ENCODE measurements around the gene DAGLB. TPM values are rescaled to one million over a fixed set of nuclear protein-coding genes. Genes with fewer than 3 reads are reported as not detected.
"Not testable (repeated sequence)": the region's sequence is repeated elsewhere in the genome, so short reads cannot be mapped to it uniquely, and the experiment has no call there.

DAGLB gene
- total RNA-seq, 2 experiments from 2014 or later: 21.6 to 22.2 TPM

DNA sequence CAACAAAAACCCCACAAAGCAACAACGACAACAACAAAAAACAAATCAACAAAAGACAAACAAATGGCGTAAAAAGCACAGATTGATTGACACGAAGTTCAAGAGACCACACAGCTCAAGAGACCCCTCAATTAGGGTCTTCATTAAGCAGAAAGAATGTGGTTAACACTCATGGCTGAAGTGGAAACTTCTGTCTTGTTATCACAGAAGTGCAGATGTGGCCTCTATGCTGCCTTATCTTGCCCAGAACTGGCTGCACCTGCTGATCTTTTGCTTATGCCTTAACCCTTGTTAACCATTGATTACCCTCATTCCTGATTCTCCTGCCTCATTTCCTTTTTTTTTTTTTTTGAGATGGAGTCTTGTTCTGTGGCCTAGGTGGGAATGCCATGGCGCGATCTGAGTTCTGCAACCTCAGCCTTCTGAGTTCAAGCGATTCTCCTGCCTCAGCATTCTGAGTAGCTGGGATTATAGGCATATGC, 3.5 kb upstream of the DAGLB start:
- CTCF ChIA-PET: interaction anchor here (0.6 kb wide), 1 partner anchor 8 kb away, joined by 5 read pairs; no protein-coding TSS in a partner anchor
- ATAC-seq (no peak), DNase-seq (no peak)
- Mint-ChIP-seq H3K4me3 (no peak overlapping the region), H3K27ac (no peak overlapping the region), H3K36me3 (no peaks in the 10 kb centered on the region), H3K27me3 (no peaks in the 10 kb centered on the region), H3K9me3 (ENCODE audit: low read depth) (no peaks in the 10 kb centered on the region), H3K4me1 (peaks cover 16% of the 10 kb centered on the region)

DNA sequence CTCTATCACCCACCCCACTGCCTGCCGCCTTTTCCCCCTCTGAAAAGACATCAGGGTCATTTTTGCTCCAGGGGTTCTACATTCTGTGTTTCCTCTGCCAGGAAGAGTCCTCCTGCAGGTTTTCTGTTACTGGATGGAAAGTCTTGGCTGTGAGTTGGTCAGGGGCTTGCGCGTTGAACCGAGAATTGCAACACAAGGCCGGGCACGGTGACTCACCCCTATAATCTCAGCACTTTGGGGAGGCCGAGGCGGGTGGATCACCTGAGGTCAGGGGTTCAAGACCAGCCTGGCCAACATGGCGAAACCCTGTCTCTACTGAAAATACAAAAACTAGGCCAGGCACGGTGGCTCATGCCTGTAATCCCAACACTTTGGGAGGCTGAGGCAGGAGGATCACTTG, 2.8 kb upstream of the DAGLB start:
- peaks cover 19% of the 10 kb centered on the region for H3K4me1 Mint-ChIP-seq
- H3K36me3 Mint-ChIP-seq; ATAC-seq; H3K27ac Mint-ChIP-seq; CTCF ChIA-PET; H3K27me3 Mint-ChIP-seq; H3K9me3 Mint-ChIP-seq (ENCODE audit: low read depth); DNase-seq; H3K4me3 Mint-ChIP-seq: not testable (repeated sequence)

DNA sequence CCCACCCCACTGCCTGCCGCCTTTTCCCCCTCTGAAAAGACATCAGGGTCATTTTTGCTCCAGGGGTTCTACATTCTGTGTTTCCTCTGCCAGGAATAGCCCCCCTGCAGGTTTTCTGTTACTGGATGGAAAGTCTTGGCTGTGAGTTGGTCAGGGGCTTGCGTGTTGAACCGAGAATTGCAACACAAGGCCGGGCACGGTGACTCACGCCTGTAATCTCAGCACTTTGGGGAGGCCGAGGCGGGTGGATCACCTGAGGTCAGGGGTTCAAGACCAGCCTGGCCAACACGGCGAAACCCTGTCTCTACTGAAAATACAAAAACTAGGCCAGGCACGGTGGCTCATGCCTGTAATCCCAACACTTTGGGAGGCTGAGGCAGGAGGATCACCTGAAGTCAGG, 2.1 kb upstream of the DAGLB start:
- H3K36me3 Mint-ChIP-seq: peaks cover 11% of the 10 kb centered on the region
- ATAC-seq; H3K4me3 Mint-ChIP-seq; DNase-seq; H3K9me3 Mint-ChIP-seq (ENCODE audit: low read depth); H3K27me3 Mint-ChIP-seq; H3K27ac Mint-ChIP-seq; CTCF ChIA-PET: not testable (repeated sequence)
- peaks cover 23% of the 10 kb centered on the region for H3K4me1 Mint-ChIP-seq

DNA sequence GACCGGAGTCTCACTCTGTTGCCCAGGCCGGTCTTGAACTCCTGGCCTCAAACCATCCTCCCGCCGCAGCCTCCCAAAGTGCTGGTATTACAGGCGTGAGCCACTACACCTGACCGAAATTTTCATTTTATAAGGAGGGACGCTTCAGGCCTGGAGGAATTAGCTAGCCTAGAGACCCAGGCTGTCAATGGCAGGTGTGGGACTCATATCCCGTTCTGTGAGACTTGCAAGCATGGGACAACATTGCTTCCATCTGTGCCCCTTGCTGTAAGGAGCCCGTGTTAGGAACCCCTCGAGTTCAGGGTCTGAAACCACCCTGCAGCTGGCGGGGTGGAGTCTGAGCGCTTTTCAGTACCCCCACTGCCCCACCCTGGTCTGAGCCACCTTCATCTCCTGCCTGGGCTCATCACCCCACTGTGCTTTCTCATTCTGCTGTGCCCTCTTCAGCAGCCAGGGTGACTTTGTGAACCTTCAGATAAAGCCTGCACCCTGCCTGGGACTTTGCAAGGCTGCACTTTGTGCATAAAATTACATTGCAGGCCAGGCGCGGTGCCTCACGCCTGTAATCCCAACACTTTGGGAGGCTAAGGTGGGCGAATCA, 1.3 kb upstream of the DAGLB start:
- peak overlapping the region; percentile 48 for H3K4me3 Mint-ChIP-seq

DNA sequence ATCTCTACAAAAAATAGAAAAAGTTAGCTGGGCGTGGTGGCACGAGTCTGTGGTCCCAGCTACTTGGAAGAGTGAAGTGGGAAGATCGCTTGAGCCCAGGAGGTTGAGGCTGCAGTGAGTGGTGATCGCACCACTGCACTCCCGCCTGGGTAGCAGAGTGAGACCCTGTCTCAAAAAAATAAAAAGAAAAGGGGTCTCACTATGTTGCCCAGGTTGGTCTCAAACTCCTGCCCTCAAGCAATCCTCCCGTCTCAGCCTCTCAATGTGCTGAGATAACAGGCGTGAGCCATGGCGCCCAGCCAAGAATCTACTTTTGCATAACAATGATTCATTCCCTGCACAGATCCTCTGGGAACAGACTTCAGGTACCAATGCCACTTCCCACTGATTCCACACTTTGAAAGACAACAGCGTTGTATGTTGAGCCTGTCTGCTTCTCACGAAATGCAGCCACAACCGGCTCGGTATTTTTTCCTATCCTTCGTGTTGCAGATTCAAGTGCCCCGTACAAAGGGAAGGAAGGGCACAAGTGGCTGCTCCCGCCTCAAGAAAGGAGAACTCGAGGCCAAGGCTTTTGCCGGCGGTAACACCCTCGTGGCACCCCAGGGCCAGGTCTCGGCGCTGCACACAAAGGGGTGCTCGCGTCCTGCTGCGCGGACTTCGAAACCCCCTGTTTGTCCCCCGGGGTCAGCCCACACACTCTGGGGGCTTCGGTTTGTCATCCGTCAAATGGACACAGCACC, 745 bp downstream of the DAGLB start:
- Mint-ChIP-seq H3K27me3 (no peaks in the 10 kb centered on the region), H3K9me3 (ENCODE audit: low read depth) (no peaks in the 10 kb centered on the region), H3K27ac (peak overlapping the region; percentile 91), H3K36me3 (peaks cover 24% of the 10 kb centered on the region), H3K4me3 (peak overlapping the region; percentile 94), H3K4me1 (peaks cover 37% of the 10 kb centered on the region)
- peak; percentile 37 for ATAC-seq
- peak; percentile 58 for DNase-seq
- CTCF ChIA-PET: interaction anchor here (1.2 to 1.6 kb wide), 4 partner anchors 8 to 31 kb away, joined by 3 to 7 read pairs (median 7); no protein-coding TSS in a partner anchor

More for the DNA sequence above, 1.3 kb upstream of the DAGLB start:
- peaks cover 27% of the 10 kb centered on the region for H3K4me1 Mint-ChIP-seq
- CTCF ChIA-PET: interaction anchor here (1.0 to 1.6 kb wide), 3 partner anchors 14 to 110 kb away, joined by 3 to 7 read pairs (median 4); no protein-coding TSS in a partner anchor
- peak overlapping the region; percentile 43 for H3K27ac Mint-ChIP-seq
- no peaks in the 10 kb centered on the region for H3K9me3 Mint-ChIP-seq (ENCODE audit: low read depth)
- H3K36me3 Mint-ChIP-seq: peaks cover 15% of the 10 kb centered on the region
- DNase-seq: no peak
- no peak for ATAC-seq
- no peaks in the 10 kb centered on the region for H3K27me3 Mint-ChIP-seq

DNA sequence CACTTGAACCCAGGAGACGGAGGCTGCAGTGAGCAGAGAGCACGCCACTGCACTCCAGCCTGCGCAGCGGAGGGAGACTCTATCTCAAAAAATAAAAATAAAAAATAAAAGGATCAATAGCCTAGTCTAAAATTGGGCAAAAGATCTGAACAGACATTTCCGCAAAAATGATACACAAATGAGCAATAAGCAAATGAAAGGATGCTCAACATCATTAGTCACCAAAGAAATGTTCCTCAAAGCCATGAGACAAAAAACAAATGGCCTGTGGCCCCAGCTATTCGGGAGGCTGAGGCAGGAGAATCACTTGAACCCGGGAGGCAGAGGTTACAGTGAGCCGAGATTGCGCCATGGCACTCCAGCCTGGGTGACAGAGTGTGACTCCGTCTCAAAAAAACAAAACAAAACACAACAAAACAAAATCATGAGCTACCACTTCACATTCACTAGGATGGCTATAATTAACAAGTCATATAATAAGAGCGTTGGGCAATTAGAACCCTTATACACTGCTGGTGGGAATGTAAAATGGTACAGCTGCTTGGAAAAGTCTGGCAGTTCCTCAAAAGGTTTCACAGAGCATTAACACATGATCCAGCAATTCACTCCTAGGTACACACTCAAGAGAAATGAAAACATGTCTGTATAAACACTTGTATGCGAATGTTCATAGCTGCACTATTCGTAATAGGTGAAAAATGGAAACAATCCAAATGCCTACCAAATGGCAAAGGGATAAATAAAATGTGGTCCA, 3.1 kb downstream of the DAGLB start:
- no peaks in the 10 kb centered on the region for H3K9me3 Mint-ChIP-seq (ENCODE audit: low read depth)
- no peak overlapping the region for H3K27ac Mint-ChIP-seq
- CTCF ChIA-PET: no interaction called here
- ATAC-seq (no peak), DNase-seq (no peak)
- H3K4me1 Mint-ChIP-seq: peaks cover 44% of the 10 kb centered on the region
- H3K27me3 Mint-ChIP-seq: no peaks in the 10 kb centered on the region
- H3K36me3 Mint-ChIP-seq: peaks cover 36% of the 10 kb centered on the region
- no peak overlapping the region for H3K4me3 Mint-ChIP-seq

DNA sequence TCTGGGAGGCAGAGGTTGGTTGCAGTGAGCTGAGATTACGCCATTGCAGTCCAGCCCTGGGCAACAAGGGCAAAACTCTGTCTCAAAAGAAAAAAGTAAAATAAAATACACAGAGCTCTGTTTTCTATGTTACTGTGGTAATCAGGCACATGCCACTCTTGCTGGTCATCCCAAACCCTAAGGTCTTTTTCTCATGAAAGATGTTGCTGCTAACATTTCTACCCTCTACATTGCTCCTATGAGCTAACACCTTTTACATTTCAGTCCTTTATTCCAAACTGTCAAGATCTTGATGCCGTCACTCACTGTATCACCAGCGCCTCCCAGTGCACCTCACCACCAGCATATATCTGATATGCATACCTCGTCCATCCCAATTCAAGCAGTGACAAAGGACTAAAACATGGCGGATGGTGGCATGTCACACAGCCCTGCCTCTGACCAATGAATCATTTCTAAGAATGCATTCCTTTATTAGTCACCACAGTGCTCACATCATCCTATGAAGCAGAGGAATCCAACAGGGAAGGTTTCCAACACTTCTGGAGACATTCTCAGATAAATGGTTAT, 4.3 kb downstream of the DAGLB start:
- Mint-ChIP-seq H3K27ac (no peak overlapping the region), H3K27me3 (no peaks in the 10 kb centered on the region), H3K4me3 (no peak overlapping the region), H3K36me3 (peaks cover 41% of the 10 kb centered on the region), H3K9me3 (ENCODE audit: low read depth) (no peaks in the 10 kb centered on the region), H3K4me1 (peaks cover 49% of the 10 kb centered on the region)
- DNase-seq (no peak), ATAC-seq (no peak)
- CTCF ChIA-PET: interaction anchor here (0.6 to 0.8 kb wide), 2 partner anchors 8 to 14 kb away, joined by 3 to 5 read pairs; no protein-coding TSS in a partner anchor

DNA sequence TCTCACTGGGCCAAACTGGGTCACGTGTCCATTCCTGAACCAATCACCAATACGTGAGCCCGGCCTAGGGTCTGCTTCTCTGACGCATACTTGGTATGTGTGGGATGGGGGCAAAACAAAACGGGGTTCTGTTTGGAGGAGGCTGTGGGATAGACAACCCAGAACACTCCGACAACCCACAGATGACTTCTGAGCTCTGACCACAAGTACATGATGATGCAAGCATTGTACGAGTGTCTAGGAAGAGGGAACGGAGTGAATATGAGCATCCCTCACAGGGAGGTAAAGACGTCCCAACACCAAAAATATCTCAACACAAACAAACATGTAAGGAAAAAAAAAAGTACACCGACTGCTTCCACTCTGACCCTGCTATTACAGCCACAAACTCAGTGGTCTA, 5.6 kb downstream of the DAGLB start:
- no peaks in the 10 kb centered on the region for H3K9me3 Mint-ChIP-seq (ENCODE audit: low read depth)
- H3K4me1 Mint-ChIP-seq: peaks cover 55% of the 10 kb centered on the region
- peaks cover 41% of the 10 kb centered on the region for H3K36me3 Mint-ChIP-seq
- no peaks in the 10 kb centered on the region for H3K27me3 Mint-ChIP-seq
- peak overlapping the region; percentile 25 for H3K4me3 Mint-ChIP-seq
- DNase-seq (no peak), ATAC-seq (no peak)
- H3K27ac Mint-ChIP-seq: peak overlapping the region; percentile 20
- CTCF ChIA-PET: no interaction called here

DNA sequence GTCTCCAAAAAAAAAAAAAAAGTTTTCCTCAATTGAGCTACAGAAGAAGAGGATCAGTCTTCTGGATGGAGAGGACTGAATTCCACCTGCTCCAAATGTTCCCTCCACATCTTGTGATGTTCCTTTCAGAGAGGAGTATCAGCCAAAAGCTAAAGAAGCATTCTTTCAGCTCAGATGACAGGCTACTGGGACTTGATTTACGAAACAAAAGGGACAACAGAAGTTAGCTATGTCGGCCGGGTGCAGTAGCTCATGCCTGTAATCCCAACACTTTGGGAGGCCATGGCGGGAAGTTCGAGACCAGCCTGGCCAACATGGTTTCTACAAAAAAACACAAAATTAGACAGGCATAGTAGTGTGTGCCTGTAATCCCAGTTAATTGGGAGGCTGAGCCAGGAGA, 7.4 kb downstream of the DAGLB start:
- Mint-ChIP-seq H3K27ac (no peak overlapping the region), H3K4me3 (no peak overlapping the region), H3K27me3 (no peaks in the 10 kb centered on the region), H3K36me3 (peaks cover 37% of the 10 kb centered on the region), H3K4me1 (peaks cover 59% of the 10 kb centered on the region), H3K9me3 (ENCODE audit: low read depth) (no peaks in the 10 kb centered on the region)
- no peak for DNase-seq
- CTCF ChIA-PET: no interaction called here
- ATAC-seq: no peak

DNA sequence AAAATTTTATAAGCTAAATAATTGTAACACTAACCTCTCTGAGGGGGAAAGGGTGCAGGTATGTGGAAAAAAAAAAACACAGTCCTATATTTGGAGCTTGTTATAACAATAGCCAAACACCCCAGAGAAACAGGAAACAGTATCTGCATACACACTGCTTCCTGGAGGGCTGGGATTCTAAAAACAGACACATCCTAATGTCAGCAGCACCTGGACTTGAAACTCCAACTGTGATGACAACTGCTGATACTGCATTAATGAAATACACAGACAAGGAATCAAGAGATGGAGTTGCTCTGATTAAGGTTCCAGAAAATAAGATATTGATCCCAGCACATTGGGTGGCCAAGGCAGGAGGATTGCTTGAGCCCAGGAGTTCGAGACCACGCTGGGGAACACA, 9.3 kb downstream of the DAGLB start:
- H3K27ac Mint-ChIP-seq: peak overlapping the region; percentile 69
- DNase-seq: no peak
- H3K36me3 Mint-ChIP-seq: peaks cover 28% of the 10 kb centered on the region
- no peak for ATAC-seq
- peaks cover 49% of the 10 kb centered on the region for H3K4me1 Mint-ChIP-seq
- CTCF ChIA-PET: interaction anchor here (1.1 kb wide), 2 partner anchors 8 to 101 kb away, joined by 3 to 5 read pairs; no protein-coding TSS in a partner anchor
- no peaks in the 10 kb centered on the region for H3K9me3 Mint-ChIP-seq (ENCODE audit: low read depth)
- H3K27me3 Mint-ChIP-seq: no peaks in the 10 kb centered on the region
- H3K4me3 Mint-ChIP-seq: no peak overlapping the region

DNA sequence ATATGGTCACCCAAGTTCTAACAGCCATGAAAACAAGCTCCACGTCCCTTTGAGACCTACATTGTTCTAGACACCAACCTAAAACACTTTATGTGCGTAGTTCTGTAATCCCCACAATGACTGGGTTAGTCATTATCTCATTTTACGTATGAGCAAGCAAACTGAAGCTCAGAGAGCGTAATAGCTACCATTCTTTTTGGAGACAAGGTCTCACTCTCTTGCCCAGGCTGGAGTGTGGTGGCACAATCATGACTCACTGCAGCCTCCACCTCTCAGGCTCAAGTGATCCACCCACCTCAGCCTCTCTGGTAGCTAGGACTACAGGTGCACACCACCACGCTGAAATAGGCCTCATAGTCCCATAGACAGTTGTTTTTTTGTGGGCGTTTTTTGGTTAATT, 10.5 kb downstream of the DAGLB start:
- ATAC-seq: no peak

DNA sequence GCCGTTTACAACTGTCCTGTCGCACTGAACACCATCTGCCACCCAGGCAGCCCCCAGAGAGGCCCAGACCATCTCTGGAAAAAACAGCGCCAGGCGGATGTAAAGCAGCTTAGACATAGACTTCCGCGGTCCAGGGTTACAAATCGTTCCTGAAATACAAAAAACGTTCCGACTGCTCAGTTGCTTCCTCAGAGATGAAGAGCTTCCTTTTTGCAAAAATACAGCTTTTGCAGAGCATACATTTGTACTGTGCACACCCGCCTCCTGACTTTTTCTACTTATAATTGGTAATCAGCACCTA, 11.4 kb downstream of the DAGLB start:
- Mint-ChIP-seq H3K27me3 (no peaks in the 10 kb centered on the region), H3K27ac (peak overlapping the region; percentile 78), H3K4me3 (peak overlapping the region; percentile 43), H3K36me3 (peaks cover 16% of the 10 kb centered on the region), H3K4me1 (peaks cover 39% of the 10 kb centered on the region), H3K9me3 (ENCODE audit: low read depth) (no peaks in the 10 kb centered on the region)
- DNase-seq (peak; percentile 49), ATAC-seq (peak; percentile 40)
- CTCF ChIA-PET: interaction anchor here (0.6 to 1.5 kb wide), 7 partner anchors 9 to 614 kb away, joined by 3 to 7 read pairs (median 3); partner anchors contain the start of gene DAGLB

More for the DNA sequence above, 10.5 kb downstream of the DAGLB start:
- Mint-ChIP-seq H3K9me3 (ENCODE audit: low read depth) (no peaks in the 10 kb centered on the region), H3K36me3 (peaks cover 23% of the 10 kb centered on the region), H3K27ac (no peak overlapping the region), H3K4me1 (peaks cover 44% of the 10 kb centered on the region), H3K4me3 (no peak overlapping the region), H3K27me3 (no peaks in the 10 kb centered on the region)
- no peak for DNase-seq
- CTCF ChIA-PET: interaction anchor here (0.7 to 1.5 kb wide), 8 partner anchors 9 to 615 kb away, joined by 3 to 7 read pairs (median 3); partner anchors contain the start of gene DAGLB

Data from activated CD8-positive, alpha-beta memory T cell treated with anti-CD3 and anti-CD28 coated beads, Interleukin-2, amount 10 ng/mL, durations not matched to agents 7 days and 5 days (primary cell).